GM18511 (cell line): Measurements from ENCODE around the gene DCDC2.
"Not testable (repeated sequence)": the region's sequence is repeated elsewhere in the genome, so short reads cannot be mapped to it uniquely, and the experiment has no call there.

Source experiments
- ATAC-seq: cut with Tn5 transposase; IDR thresholded peaks from one replicate; pipeline ENCODE4 v1.9.1; 2021; ENCODE audit warnings: mild to moderate bottlenecking, moderate library complexity; ENCODE audit not compliant: unreplicated experiment

The DCDC2 gene

DNA sequence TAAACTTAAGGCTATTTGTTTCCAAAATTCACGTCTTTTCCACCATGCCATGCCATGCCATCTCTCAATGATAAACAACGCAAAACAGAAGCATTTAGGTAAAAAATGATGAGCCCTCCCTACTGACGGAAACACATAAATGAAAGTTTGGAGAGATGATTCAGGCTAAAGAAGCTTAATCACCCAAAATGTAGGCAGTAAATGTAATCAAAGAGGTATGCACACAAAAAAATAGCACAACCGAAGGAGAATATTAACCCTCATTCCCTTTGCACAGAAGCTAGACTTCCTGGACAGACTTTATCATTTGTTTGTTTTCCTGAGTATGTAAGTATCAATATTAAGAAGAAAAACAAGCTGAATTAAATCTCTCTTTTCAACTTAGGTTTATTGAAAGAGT, 28.8 kb downstream of the DCDC2 start:
- ATAC-seq: no peak

DNA sequence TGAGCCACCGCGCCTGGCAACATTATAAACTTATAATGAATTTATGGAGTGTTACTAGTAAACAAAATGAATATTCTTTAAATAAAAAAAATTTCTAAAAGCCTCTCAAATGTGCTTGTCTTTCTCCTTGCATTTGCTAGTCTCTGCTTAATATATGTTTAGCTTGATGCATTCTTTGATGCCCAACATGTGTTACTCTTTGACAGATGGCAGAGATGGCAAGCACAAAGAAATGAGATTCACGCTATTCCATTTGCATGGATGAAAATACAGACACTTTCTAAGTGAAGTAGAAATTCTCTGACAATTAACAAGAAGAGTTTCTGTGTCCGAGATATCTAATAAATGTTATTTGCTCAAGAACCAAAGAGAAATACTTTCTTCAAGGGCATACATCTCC, 30.1 kb downstream of the DCDC2 start:
- ATAC-seq: no peak

DNA sequence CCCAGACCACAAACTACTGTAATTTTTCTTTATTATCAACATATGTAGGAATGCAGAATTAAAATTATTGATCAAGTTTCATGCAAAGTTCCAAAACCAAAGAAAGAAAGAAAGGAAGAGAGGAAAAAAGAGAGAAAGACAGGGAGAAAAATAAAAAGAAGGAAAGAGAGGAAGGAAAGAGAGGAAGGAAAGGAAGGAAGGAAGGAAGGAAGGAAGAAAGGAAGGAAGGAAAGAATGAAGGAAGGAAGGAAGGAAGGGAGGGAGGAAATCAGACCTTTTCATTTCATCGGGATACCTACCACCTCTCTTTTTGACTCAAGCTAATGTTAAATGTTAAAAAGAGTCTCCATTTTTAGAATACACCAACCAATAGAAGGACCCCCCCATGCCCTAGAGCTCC, 31.9 kb downstream of the DCDC2 start:
- ATAC-seq: no peak

DNA sequence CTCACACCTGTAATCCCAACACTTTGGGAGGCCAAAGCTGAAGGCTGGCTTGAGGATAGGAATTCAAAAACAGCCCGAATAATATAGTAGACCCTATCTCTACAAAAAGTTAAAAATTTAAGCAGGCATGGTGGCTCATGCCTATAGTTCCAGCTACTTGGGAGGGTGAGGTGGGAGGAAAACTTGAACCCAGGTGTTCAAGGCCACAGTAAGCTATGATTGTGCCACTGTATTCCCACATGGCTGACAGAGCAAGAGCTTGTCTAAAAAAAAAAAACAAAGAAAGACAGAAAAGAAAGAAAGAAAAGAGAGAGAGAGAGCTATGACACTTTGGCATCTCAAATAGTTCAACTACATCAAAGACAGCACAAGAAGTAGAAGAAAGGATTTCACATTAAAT, 33.2 kb downstream of the DCDC2 start:
- no peak for ATAC-seq

DNA sequence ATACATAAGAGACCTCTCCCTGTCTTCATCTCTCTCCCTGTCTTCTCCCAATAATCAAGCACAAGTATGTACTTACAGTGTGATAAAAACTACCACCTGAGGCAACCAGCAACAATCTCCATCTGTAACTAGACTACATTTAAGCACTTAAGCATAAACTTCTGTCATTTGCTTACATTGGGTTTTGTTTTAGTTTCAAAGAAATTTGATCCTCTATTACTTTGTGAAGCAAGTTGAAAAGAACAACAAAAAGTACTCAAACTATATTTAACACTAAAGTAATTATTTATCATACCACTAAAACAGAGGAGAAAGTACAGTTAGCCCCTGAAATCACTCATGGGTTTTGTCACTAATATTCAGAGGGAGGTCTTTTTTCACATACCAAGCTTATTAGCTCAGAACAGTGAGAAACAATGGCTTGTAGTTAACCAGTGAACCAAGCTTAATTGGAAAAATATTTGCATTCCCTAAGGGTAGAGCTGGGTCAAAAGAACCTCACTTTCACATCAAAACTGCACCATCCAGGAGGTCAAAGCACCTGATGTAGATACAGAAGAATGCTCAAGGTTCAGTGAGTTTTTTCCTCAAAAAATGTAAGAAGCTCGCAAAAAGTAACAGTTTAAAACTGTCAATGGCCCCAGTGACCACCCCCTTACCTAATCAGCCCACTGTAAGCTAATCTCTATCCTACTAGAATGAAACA, 34.1 kb downstream of the DCDC2 start:
- ATAC-seq: no peak

DNA sequence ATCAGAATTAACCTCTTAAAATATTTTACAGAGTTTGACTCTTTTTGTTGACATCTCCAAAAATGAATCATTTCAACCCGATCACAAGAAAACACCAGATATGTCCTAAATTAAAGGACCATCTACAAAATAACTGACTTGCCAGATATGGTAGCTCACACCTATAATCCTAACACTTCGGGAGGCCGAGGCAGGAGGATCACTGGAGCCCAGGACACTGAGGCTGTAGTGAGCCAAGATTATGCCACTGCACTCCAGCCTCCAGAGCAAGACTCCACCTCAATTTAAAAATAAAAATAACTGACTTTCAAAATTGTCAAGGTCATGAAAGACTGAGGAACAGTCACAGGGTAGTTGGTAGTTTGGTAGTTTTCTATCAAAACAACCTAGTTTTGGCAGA, 34.9 kb downstream of the DCDC2 start:
- no peak for ATAC-seq

DNA sequence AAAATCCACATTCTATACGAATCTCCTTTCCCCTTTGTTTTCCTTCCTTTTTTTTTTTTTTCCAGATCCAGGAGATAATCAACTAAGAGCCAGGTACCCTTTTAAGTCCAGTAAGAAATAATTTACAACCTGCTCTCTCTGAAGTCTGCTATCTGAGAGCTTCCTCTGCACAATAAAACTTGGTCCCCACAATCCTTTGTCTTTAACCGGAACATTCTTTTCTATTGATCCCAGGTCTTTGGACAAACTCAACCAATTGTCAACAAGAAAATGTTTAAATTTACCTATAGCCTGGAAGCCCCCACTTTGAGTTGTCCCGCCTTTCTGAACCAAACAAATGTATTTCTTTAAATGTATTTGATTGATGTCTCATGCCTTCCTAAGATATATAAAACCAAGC, 35.4 kb downstream of the DCDC2 start:
- ATAC-seq: not testable (repeated sequence)

DNA sequence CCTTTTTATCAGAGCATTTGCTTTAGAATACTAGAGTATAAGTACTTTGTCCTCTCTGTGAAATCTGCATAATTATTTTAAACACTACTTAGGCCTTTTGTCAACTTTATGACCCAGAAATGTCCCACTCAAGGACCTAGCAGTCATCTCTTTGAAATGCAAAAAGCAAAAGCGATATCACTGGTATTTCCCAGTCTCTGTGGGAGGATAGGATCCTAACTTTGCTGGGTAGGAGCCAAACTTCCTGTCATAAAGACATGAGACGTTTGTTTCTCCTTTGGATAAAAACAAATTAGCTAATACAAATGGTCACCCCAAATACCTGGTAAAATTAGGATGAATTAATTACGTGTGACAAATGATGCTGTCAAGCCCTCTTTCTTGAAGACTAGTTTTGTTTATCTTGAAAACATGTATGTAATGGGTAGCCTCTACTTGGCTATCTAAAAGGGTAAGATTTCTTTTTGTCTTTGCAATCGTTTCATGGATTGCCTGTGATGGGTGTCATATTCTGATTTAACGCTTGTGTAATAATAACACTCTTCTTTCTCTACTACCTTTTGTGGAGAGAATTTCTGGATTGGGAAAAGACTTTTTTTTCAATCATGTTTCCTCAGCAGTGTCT, 36.2 kb downstream of the DCDC2 start:
- ATAC-seq: no peak

DNA sequence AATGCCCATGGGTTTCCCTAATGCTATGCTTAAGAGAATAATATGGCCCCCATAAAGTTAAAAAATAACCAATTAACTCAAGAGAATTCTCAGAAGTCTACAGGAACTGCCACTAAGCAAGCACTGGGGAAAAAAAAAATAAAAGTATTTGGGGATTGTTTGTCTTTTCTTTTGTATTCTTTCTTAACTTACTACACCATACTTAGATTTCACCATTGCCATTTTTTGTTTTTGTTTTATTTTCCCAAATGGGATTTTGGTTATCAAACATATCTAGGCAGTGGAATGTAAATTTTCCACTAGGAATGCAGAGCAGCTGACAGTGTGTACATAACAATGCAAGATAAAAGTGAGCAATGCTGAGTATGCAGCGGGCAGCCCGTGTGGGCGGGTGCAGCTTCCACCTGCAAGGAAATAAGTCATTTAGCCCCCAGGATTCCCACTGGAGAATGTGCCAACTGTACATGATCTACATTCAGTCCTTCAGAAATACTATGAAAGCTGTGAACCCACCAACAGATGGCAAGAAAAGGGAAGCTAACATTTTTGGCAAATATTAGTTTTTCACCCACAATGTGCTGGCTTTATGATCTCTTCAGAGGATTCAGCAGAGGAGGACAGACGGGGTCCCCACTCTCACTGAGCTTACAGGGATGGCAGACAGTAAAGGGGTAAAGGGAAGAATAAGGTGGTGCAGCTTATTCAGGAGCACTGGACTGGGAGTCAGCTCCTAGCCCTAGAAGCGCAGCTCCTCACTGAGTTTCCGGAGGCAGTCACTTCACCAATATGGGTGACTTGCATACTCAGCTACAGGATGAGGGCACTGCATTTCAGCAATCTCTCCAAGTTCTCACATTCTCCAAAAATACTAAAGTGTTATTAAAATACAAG, 44.4 kb downstream of the DCDC2 start:
- no peak for ATAC-seq

DNA sequence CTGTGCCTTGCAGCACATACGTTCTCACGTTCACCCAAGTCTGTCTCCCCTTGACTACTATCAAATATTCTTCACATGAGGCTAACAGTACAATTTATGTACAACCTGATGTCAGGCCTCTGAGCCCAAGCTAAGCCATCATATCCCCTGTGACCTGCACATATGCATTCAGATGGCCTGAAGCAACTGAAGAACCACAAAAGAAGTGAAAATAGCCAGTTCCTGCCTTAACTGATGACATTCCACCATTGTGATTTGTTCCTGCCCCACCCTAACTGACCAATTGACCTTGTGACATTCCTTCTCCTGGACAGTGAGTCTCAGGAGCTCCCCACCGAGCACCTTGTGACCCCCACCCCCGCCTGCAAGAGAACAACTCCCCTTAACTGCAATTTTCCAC, 46.1 kb downstream of the DCDC2 start:
- not testable (repeated sequence) for ATAC-seq

DNA sequence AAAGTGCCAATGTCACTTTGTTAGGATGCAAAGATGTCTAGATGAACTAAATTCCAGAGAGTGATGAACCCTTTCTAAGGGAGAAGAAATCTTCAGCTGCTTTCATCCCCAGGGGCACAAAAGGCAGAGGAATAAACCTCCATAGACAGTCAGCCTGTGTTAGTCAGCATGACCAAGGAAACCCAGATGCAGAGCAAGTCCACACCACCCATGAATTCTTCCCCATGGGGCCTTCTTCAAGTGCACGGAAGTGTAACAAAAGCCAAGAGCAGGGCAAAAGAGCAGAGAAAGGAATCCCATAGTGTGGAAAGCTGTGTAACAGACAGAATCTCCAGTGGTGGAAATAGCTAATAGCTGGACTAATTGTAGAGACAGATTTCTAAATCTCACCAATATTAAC, 50.0 kb downstream of the DCDC2 start:
- ATAC-seq: no peak

DNA sequence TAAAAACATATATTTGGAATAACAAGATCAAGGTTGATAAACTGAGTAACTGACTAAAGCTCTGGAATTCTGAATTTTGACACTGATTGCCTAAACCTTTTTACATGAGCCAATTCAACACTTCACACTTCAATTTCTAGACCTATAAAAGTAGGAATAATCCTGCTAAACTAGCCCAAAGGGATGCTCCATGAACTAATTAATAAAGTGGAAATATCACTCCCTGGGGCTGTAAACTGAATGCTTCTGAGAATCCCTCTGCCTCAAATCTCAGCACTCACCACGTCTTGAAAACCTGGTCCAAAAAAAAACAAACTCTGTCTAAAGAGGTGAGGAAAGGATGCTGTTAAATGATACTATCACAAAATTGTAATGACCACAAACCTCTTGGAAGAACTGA, 50.9 kb downstream of the DCDC2 start:
- ATAC-seq: no peak

DNA sequence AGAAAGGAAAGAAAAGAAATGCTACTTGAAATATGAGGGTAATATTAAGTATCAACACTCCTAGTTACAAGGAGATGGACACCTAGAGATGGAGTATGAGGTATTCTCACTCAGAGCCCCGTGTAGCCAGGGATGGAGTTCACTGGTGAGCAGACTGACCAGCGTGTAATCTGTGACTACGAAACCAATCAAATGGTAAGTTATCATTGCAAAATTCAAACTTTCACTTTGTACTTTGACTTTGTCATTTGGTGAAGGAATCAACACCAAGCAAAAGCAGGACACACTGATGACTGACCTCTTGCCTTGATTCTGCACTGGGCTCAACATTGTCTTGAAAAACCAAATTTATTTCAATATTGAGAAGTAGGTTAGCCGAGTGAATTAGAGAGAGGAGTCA, 51.8 kb downstream of the DCDC2 start:
- ATAC-seq: no peak

DNA sequence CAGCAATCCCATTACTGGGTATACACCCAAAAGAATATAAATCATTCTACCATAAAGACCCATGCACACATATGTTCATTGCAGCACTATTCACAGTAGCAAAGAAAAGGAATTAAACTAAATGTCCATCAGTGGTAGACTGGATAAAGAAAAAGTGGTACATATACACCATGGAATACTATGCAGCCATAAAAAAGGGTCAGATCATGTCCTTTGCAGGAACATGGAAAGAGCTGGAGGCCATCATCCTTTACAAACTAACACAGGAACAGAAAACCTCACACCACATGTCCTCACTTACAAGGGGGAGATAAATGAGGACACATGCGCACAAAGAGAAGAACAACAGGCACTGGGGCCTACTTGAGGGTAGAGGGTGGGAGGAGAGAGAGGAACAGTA, 60.9 kb downstream of the DCDC2 start:
- no peak for ATAC-seq

DNA sequence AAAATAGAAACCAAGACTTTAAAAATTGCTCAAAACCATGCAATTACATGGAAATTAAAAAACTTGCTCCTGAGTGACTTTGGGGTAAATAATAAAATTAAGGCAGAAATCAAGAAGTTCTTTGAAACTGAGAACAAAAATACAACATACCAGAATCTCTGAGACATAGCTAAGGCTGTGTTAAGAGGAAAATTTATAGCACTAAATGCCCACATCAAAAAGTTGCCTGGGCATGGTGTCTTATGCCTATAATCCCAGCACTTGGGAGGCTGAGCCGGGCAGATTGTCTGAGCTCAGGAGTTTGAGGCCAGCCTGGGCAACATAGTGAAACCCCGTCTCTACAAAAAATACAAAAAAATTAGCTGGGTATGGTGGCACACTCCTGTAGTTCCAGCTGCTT, 64.0 kb downstream of the DCDC2 start:
- ATAC-seq: not testable (repeated sequence)

DNA sequence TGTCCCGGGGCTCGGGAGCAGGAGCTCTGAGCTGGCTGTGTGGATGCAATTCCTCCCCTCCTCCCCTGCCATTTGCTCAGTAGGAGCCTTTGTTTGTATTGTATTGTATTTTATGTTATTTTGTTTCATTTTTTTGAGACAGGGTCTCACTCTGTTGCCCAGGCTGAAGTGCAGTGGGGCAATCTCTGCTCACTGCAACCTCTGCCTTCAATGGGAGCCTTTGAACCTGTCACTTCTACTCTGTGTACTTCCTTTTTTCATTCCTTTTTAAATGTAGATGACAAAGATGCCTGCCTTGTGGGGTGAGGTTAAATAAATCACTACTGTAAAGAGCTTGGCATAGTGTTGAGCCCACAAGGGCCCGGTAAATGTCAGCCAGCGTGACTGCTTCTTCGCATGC, 70.6 kb downstream of the DCDC2 start:
- no peak for ATAC-seq

DNA sequence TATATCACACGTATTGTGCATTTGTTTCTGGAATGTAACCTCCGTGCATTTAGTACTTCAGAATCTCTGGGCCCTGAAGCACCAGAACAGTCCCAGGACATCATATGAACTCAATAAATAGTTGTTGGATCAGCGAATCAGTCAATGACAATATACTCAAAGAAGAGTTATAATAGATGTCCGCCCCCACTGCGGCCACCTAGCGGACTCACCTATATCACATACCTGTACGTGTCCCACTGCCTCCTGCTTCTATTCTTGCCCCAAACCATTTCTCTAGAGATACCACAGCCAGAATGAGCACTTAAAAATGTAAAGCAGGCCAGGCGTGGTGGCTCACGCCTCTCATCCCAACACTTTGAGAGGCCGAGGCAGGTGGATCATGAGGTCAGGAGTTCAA, 73.9 kb downstream of the DCDC2 start:
- peak; percentile 78 for ATAC-seq

DNA sequence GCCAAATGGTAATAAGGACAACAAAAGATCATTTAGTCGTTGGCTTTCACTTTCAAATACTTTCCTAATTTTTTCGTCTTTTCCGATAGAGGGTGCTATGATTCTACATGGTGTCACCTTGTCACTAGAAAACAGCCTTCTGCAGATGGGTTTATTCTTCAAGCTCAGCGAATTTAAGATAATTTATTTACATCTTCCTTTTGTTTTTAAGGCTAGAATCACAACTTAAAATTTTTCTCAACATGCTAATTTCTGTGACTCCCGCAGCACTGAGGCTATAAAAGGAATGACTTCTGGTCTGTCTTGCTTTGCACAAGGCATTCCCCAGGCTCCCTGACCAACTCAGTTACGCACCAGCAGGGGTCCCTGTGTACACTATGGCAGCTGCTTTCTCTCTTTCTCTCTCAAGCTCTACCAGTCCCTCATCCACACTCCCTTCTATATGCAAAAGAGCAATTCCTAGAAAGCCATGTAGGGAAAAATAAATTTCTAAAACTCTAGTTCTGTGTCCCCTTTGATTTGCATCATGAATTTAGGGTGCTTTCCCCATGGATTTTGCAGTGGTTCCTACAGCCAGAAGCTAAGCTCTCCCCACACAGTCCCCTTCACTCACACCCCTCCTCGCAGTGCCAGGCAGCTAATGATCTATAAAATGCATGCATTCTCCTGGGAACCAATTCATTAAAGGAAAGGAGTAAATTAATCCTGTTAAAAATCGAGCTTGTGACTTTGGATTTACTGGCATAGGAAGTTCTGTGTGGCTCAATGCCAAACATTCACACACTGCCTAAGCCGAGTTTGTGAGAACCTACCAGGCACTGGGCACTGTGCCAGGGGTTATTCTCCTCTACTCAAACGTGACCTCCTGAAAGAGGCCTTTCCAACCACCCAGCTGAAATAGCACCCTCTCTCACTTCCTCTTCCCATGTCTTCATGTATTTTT, 74.5 kb downstream of the DCDC2 start:
- peak; percentile 88 for ATAC-seq

DNA sequence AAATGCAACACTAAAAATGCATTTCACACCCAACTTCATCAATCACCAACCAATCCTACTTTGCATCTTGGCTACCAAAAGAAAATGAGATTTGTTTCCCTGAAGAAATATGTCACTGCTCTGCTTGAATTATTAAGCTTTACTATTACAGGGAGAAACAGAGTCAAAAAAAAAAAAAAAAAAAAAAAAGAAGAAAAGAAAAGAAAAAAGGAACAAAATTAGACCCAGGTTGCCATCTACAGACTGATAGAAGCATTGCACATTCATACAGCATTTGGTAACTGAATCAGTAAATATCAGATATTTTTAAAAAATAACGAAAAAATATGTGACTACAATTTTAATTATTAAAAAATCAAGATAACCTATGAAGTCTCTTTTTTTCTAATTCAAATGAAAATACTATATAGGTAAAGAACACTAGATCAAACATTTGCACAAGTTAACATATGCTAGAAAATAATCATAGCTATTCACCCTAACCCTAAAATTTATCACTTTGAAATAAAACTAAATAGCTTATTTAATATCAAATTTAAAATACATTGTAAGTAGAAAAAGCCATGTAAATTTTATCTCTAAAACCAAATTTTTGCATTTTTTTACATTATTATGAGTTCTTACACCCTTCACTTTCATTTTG, 83.3 kb downstream of the DCDC2 start:
- ATAC-seq: no peak

DNA sequence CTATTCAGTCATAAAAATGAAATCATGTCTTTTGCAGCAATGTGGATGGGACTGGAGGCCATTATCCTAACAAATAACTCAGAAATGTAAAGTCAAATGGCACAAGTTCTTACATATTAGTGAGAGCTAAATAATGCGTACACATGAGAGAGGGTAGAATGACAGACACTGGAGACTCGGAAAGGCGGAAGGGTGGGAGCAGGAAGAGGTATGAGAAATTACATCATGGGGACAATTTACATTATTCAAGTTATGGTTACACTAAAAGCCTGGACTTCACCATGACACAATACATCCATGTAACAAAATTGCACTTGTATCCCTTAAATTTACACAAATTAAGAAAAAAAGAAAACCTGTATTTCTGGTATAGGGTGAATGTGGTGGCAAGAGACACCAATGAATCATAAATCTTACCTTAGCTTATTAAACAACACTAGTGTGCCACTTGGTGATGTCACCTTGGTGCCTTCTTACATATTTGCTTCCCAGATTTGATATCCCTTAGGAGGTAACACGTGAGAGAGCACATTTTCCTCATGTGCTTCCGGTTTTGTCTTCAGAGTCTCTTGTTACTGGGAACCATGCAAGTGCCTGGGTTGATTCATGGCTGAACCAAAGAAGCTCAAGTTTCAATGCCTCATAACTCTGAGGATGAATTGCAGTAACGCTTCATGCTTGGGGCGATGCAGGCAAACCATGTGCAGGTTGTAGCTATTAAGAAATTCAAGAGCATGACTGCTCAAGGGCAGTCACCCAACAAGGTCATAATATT, 84.6 kb downstream of the DCDC2 start:
- ATAC-seq: no peak
